Gastroesophageal sphincter (tissue), 4 donors: Measurements from ENCODE around the gene ALG3. TPM values are rescaled to one million over a fixed set of nuclear protein-coding genes. Genes with fewer than 3 reads are reported as not detected.

Source experiments
- ATAC-seq: fragments of 150-250 bp; one replicate; pipeline ENCODE4 v1.9.1; 2016; ENCODE audit warnings: mild to moderate bottlenecking, moderate library complexity
- H3K27ac ChIP-seq, 4 donors: fragments of 200-600 bp; sonication (generic) in 3 of 4; 1 replicate in 3 of 4; 2 replicates in 1 of 4; pipeline ENCODE4 v1.5.1; 2016 to 2019
- H3K27me3 ChIP-seq: fragments of 200-600 bp; sonication (generic); one replicate; pipeline ENCODE4 v1.5.1; 2019
- H3K36me3 ChIP-seq, 2 donors: fragments of 200-600 bp; sonication (generic); one replicate each; pipeline ENCODE4 v1.5.1; 2019; ENCODE audit warnings: control low read depth in 1 of 2
- H3K4me1 ChIP-seq, 3 donors: fragments of 200-600 bp; sonication (generic); 1 replicate in 2 of 3; 2 replicates in 1 of 3; pipeline ENCODE4 v1.5.1; 2016 to 2019; ENCODE audit warnings: control low read depth in 2 of 3
- H3K4me3 ChIP-seq, 2 donors: fragments of 200-600 bp; sonication (generic); one replicate each; pipeline ENCODE4 v1.5.1; 2019; ENCODE audit warnings: mild to moderate bottlenecking in 1 of 2, moderate library complexity in 1 of 2
- H3K9me3 ChIP-seq, 3 donors: fragments of 200-600 bp; sonication (generic); one replicate each; pipeline ENCODE4 v1.5.1; 2017 to 2019; ENCODE audit warnings: control low read depth in 2 of 3
- EP300 ChIP-seq: sonication (generic); formaldehyde crosslinking; IDR thresholded peaks from one replicate; pipeline ENCODE4 v1.6.1; 2017; ENCODE audit warnings: antibody characterized with exemption, mild to moderate bottlenecking
- POLR2A ChIP-seq, 2 donors: fragments of 450-650 bp; IDR thresholded peaks; one replicate each; pipeline ENCODE4 v1.6.1; 2017; ENCODE audit warnings: antibody characterized with exemption in 2 of 2, mild to moderate bottlenecking in 2 of 2, moderate library complexity in 1 of 2
- POLR2AphosphoS5 ChIP-seq: sonication (generic); formaldehyde crosslinking; IDR thresholded peaks from one replicate; pipeline ENCODE4 v1.6.1; 2017; ENCODE audit warnings: antibody characterized with exemption
- WGBS, 2 donors: methylation state at CpG; one replicate each; pipeline ENCODE4 v1.1.5; 2018; ENCODE audit warnings: low coverage in 1 of 2; 5-methylcytosine and 5-hydroxymethylcytosine counted together
- total RNA-seq, 4 donors: library from RNA; depleted of rRNA; stranded (reverse); fragments of >200 nt; gene quantifications; one replicate each; pipeline ENCODE4 v1.1.0, GENCODE V29; 2016
- TF ChIP-seq, protein P1 (sequence below), 4 experiments: fragments of 200-600 bp in 2 of 4; fragments of 450-650 bp in 2 of 4; sonication (generic) in 1 of 4; IDR thresholded peaks; one replicate each; pipeline ENCODE4 v1.5.1; 2017 to 2019; ENCODE audit warnings: antibody characterized with exemption in 4 of 4, mild to moderate bottlenecking in 2 of 4, moderate library complexity in 2 of 4

Gene ALG3
- total RNA-seq, 4 donors from 2014 or later, result 30.0 to 62.6 (median 38.6) TPM

- Histone ChIP-seq H3K4me1 (peaks cover 0 to 36% (median 21%) of the 10 kb centered on the region in 3 donors), H3K27me3 (peaks cover 89% of the 10 kb centered on the region), H3K36me3 (peaks cover 0 to 11% of the 10 kb centered on the region in 2 donors), H3K4me3 (peak overlapping the region in 1 of 2 donors; percentile 52), H3K9me3 (no peaks in the 10 kb centered on the region), H3K27ac (no peak overlapping the region)
- no peak for ATAC-seq
- no CpG with 5 or more reads among the region's 49 CpGs for WGBS, 2 donors
- TF ChIP-seq EP300, result no peak
- TF ChIP-seq POLR2AphosphoS5, result no peak
- no peak for TF ChIP-seq POLR2A (IDR thresholded peaks at IDR 0.05)
- TF ChIP-seq, protein P1, sequence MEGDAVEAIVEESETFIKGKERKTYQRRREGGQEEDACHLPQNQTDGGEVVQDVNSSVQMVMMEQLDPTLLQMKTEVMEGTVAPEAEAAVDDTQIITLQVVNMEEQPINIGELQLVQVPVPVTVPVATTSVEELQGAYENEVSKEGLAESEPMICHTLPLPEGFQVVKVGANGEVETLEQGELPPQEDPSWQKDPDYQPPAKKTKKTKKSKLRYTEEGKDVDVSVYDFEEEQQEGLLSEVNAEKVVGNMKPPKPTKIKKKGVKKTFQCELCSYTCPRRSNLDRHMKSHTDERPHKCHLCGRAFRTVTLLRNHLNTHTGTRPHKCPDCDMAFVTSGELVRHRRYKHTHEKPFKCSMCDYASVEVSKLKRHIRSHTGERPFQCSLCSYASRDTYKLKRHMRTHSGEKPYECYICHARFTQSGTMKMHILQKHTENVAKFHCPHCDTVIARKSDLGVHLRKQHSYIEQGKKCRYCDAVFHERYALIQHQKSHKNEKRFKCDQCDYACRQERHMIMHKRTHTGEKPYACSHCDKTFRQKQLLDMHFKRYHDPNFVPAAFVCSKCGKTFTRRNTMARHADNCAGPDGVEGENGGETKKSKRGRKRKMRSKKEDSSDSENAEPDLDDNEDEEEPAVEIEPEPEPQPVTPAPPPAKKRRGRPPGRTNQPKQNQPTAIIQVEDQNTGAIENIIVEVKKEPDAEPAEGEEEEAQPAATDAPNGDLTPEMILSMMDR (IDR thresholded peaks at IDR 0.05), result no peak
Measured at GRCh38 chr3:184260724-184261269, 12.0 kb upstream of the ALG3 start.

DNA sequence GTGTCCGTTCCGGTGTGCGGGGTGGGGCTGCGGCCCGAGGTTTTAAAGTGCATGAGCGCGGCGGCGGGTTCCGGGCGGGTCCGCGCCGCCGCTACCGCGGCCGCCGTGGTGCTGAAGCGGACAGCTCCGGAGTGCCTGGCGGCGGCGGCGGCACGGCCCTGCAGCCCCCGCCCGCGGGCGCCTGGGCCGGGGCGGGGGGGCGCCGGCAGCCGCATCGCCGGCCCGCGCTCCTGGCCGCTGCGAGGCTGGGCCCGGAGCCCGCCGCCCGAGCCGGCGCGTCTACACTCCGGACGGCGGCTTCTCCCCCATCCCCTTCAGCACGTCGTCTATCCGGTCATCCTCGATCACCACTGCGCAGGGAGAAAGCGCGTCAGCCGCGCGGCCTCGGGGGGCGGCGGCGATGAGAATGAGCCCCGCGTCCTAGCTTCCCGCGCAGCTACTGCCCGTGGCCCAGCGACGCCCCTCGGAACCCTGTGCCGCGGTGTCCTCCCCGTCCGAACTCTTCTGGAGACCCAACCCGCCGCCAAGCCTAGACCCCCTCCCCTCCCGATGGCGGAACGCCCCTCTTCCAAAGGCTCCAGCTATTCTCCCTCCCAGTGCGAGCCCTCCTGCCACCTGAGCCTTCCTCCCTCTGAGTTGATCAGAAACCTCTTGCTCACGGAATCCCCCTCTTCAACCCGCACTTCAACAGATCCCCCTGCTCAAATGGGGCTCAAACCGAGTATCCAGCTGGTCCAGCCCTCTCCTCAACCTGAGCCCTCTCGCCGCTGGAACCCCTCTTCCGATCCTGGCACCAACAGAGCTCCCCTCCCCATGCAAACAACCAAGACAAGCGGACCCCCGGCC is 11.3 kb upstream of the ALG3 start:
- 0 to 1% methylated on average over 2 to 13 of the region's 91 CpGs for WGBS, 2 donors
- no peaks in the 10 kb centered on the region for H3K9me3 ChIP-seq
- H3K4me1 ChIP-seq, result peaks cover 0 to 36% (median 21%) of the 10 kb centered on the region in 3 donors
- H3K27ac ChIP-seq, result no peak overlapping the region
- H3K27me3 ChIP-seq, result peaks cover 82% of the 10 kb centered on the region
- TF ChIP-seq EP300, result no peak
- TF ChIP-seq POLR2AphosphoS5, result no peak
- no peak for TF ChIP-seq POLR2A (IDR thresholded peaks at IDR 0.05)
- peak; percentile 76 for ATAC-seq
- H3K36me3 ChIP-seq, result peaks cover 0 to 11% of the 10 kb centered on the region in 2 donors
- peak overlapping the region in 1 of 2 donors; percentile 52 for H3K4me3 ChIP-seq

GRCh38 chr3:184259396-184259877 is 10.7 kb upstream of the ALG3 start:
- peak overlapping the region in 1 of 2 donors; percentile 52 for H3K4me3 ChIP-seq
- no peaks in the 10 kb centered on the region for H3K9me3 ChIP-seq
- 32% methylated on average over 3 of the region's 28 CpGs; no CpG with 5 or more reads in 1 of the 2 donors for WGBS, 2 donors
- H3K27ac ChIP-seq, result no peak overlapping the region
- peak; percentile 4 for ATAC-seq
- peaks cover 75% of the 10 kb centered on the region for H3K27me3 ChIP-seq
- TF ChIP-seq, protein P1 (IDR thresholded peaks at IDR 0.05), result no peak
- TF ChIP-seq POLR2AphosphoS5 (no peak), POLR2A (IDR thresholded peaks at IDR 0.05) (no peak)
- peaks cover 0 to 11% of the 10 kb centered on the region in 2 donors for H3K36me3 ChIP-seq
- H3K4me1 ChIP-seq, result peaks cover 0 to 36% (median 21%) of the 10 kb centered on the region in 3 donors

DNA sequence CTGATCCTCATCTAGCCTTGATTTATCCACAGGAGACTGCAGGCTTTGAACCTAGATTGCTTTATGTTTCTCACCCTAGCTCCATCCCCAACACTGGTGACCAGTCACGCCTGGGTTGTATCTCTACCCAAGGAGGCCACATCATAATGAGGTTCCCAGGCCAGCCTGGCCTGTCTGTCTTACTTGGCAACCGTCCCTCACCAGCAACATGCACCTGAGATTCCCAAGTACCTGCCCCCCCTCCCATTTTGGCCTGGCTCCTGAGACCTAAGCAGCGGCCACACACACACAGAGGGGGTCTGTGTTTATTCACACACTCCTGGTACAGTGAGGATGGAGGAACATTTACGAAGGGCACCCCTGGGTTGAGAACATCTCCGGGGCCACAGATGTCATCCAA is 10.2 kb upstream of the ALG3 start:
- Histone ChIP-seq H3K27me3 (peaks cover 70% of the 10 kb centered on the region), H3K9me3 (no peaks in the 10 kb centered on the region), H3K4me3 (no peak overlapping the region), H3K27ac (no peak overlapping the region), H3K36me3 (peaks cover 0 to 11% of the 10 kb centered on the region in 2 donors), H3K4me1 (peaks cover 0 to 36% (median 21%) of the 10 kb centered on the region in 3 donors)
- ATAC-seq, result no peak
- 82% methylated on average over 3 of the region's 5 CpGs; no CpG with 5 or more reads in 1 of the 2 donors for WGBS, 2 donors
- TF ChIP-seq, protein P1 (IDR thresholded peaks at IDR 0.05), result no peak
- TF ChIP-seq POLR2A (IDR thresholded peaks at IDR 0.05), result no peak
- no peak for TF ChIP-seq EP300
- no peak for TF ChIP-seq POLR2AphosphoS5

- Histone ChIP-seq H3K4me3 (no peak overlapping the region), H3K9me3 (no peaks in the 10 kb centered on the region), H3K27me3 (peaks cover 54% of the 10 kb centered on the region), H3K36me3 (peaks cover 0 to 11% of the 10 kb centered on the region in 2 donors), H3K4me1 (peaks cover 0 to 31% (median 20%) of the 10 kb centered on the region in 3 donors), H3K27ac (no peak overlapping the region)
- TF ChIP-seq EP300 (no peak), POLR2A (IDR thresholded peaks at IDR 0.05) (no peak), POLR2AphosphoS5 (no peak)
- TF ChIP-seq, protein P1 (IDR thresholded peaks at IDR 0.05), result no peak
- no peak for ATAC-seq
- 88 to 89% methylated on average over 11 to 13 of the region's 23 CpGs for WGBS, 2 donors
Measured at GRCh38 chr3:184257083-184257915, 8.5 kb upstream of the ALG3 start.
